Neural cell (in vitro differentiated cells): ENCODE results near the gene MDM2.

Experiments used
- EP300 ChIP-seq: fragments of 450-650 bp; conservative IDR thresholded peaks from 2 replicates; pipeline ENCODE4 v1.6.1; 2014; ENCODE audit warnings: antibody characterized with exemption, mild to moderate bottlenecking, moderate library complexity; ENCODE audit not compliant: poor library complexity, severe bottlenecking
- EZH2 ChIP-seq: fragments of 200-600, 300-800 bp; shearing (Covaris generic), sonication (generic); IDR thresholded peaks from 2 replicates; pipeline ENCODE4 v1.6.1; 2014; ENCODE audit warnings: antibody characterized with exemption, low read length, borderline replicate concordance, mild to moderate bottlenecking; ENCODE audit not compliant: insufficient read depth, poor library complexity, severe bottlenecking
- MXI1 ChIP-seq: fragments of 450-650 bp; conservative IDR thresholded peaks from 2 replicates; pipeline ENCODE4 v1.6.1; 2014; ENCODE audit warnings: antibody characterized with exemption, mild to moderate bottlenecking; ENCODE audit not compliant: poor library complexity, severe bottlenecking
- POLR2AphosphoS5 ChIP-seq: IDR thresholded peaks from 2 replicates; pipeline ENCODE4 v1.6.1; 2012
- RAD21 ChIP-seq: fragments of 450-650 bp; conservative IDR thresholded peaks from 2 replicates; pipeline ENCODE4 v1.6.1; 2014; ENCODE audit warnings: antibody characterized with exemption, mild to moderate bottlenecking, moderate library complexity
- SMC3 ChIP-seq: fragments of 450-650 bp; conservative IDR thresholded peaks from 2 replicates; pipeline ENCODE4 v1.6.1; 2014; ENCODE audit warnings: antibody characterized with exemption, mild to moderate bottlenecking, moderate library complexity; ENCODE audit not compliant: poor library complexity
- TAF1 ChIP-seq: IDR thresholded peaks from 2 replicates; pipeline ENCODE4 v1.6.1; 2012; ENCODE audit warnings: low read depth
- TF ChIP-seq, protein P1 (sequence below): fragments of 450-650 bp; IDR thresholded peaks from 2 replicates; pipeline ENCODE4 v1.5.1; 2014; ENCODE audit warnings: antibody characterized with exemption, mild to moderate bottlenecking, moderate library complexity; ENCODE audit not compliant: poor library complexity, severe bottlenecking

DNA sequence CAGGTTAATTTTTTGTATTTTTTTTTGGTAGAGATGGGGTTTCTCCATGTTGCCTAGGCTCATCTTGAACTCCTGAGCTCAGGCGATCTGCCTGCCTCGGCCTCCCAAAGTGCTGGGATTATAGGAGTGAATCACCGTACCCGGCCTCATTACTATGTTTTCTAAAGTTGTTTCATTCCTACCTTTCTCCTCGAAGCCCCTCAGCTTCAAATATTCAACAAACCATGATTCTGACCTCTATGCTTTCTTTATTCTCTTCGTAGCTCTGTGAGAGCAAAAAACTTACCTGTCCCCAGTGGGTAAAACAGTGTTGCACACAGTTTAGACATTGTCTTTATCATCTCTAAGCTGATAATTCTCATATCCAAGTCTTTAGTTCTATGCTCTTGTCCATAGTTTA, 26.2 kb upstream of the MDM2 start:
- TF ChIP-seq, protein P1, sequence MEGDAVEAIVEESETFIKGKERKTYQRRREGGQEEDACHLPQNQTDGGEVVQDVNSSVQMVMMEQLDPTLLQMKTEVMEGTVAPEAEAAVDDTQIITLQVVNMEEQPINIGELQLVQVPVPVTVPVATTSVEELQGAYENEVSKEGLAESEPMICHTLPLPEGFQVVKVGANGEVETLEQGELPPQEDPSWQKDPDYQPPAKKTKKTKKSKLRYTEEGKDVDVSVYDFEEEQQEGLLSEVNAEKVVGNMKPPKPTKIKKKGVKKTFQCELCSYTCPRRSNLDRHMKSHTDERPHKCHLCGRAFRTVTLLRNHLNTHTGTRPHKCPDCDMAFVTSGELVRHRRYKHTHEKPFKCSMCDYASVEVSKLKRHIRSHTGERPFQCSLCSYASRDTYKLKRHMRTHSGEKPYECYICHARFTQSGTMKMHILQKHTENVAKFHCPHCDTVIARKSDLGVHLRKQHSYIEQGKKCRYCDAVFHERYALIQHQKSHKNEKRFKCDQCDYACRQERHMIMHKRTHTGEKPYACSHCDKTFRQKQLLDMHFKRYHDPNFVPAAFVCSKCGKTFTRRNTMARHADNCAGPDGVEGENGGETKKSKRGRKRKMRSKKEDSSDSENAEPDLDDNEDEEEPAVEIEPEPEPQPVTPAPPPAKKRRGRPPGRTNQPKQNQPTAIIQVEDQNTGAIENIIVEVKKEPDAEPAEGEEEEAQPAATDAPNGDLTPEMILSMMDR: no peak
- TF ChIP-seq TAF1: no peak
- no peak for TF ChIP-seq POLR2AphosphoS5
- TF ChIP-seq EZH2: no peak
- TF ChIP-seq RAD21: no peak
- no peak for TF ChIP-seq EP300
- no peak for TF ChIP-seq MXI1
- TF ChIP-seq SMC3: no peak
